Kidney (tissue), 14 donors: Measurements from ENCODE around the gene MPP7. TPM values are rescaled to one million over a fixed set of nuclear protein-coding genes. Genes with fewer than 3 reads are reported as not detected.

Source experiments
- DNase-seq, 5 donors: peaks; one replicate each; pipeline ENCODE4 v3.0.0-alpha.2; 2013 to 2020
- FAIRE-seq: peaks from 2 replicates; lab custom pipeline; 2012; peaks lifted over from hg19 to GRCh38; lab: Jason Lieb, UNC
- H3K27ac ChIP-seq, 2 donors: one replicate each; pipeline ENCODE4 v1.7.0; 2013; ENCODE audit warnings: low read depth in 2 of 2, low read length in 2 of 2, inconsistent platforms in 1 of 2
- H3K27me3 ChIP-seq: one replicate; pipeline ENCODE4 v1.7.1; 2013; ENCODE audit warnings: low read length, inconsistent platforms; ENCODE audit not compliant: control insufficient read depth, insufficient read depth
- H3K36me3 ChIP-seq, 3 donors: one replicate each; pipeline versions ENCODE4 v1.7.0 to v1.7.1; 2013; ENCODE audit warnings: low read length in 3 of 3, control low read depth in 1 of 3, inconsistent platforms in 1 of 3; ENCODE audit not compliant: insufficient read depth in 3 of 3, control insufficient read depth in 2 of 3
- H3K4me1 ChIP-seq, 3 donors: one replicate each; pipeline versions ENCODE4 v1.7.0 to v1.7.1; 2013; ENCODE audit warnings: low read length in 3 of 3, inconsistent platforms in 1 of 3, low read depth in 1 of 3; ENCODE audit not compliant: control insufficient read depth in 2 of 3, insufficient read depth in 2 of 3
- H3K4me3 ChIP-seq, 3 donors: one replicate each; pipeline versions ENCODE4 v1.7.0 to v1.8.1; 2013; ENCODE audit warnings: low read length in 3 of 3, control low read depth in 1 of 3, inconsistent platforms in 1 of 3
- H3K9ac ChIP-seq, 3 donors: one replicate each; pipeline versions ENCODE4 v1.7.0 to v1.7.1; 2013; ENCODE audit warnings: low read length in 3 of 3, control low read depth in 1 of 3, inconsistent platforms in 1 of 3
- H3K9me3 ChIP-seq, 3 donors: one replicate each; pipeline versions ENCODE4 v1.7.0 to v1.7.1; 2013; ENCODE audit warnings: low read length in 3 of 3, control low read depth in 1 of 3, inconsistent platforms in 1 of 3; ENCODE audit not compliant: control insufficient read depth in 2 of 3, insufficient read depth in 1 of 3
- intact Hi-C: fragments of 100-400 bp; cut with DNase I; formaldehyde crosslinking; loops from one replicate; pipeline ENCODE4 v1.11.1; 2022
- polyA plus RNA-seq: library from polyadenylated mRNA; stranded (reverse); fragments of 350-450 nt; fragmentation: Illumina TruSeq; extraction: RNeasy Lipid Tissue Mini Kit (QIAGEN cat#74804); gene quantifications from one replicate; pipeline ENCODE4 v1.2.3, GENCODE V29; 2014; ENCODE audit warnings: low read depth, low replicate concordance; ENCODE audit not compliant: insufficient read depth
- total RNA-seq: library from RNA; stranded (reverse); fragmentation: NEBNext Ultra II Directional; extraction: Animal tissue kit (Norgen Biotek cat#: 25700); gene quantifications from one replicate; pipeline ENCODE4 v1.2.1, GENCODE V29; 2021
- TF ChIP-seq, protein P1 (sequence below): IDR thresholded peaks from 3 replicates; pipeline ENCODE4 v1.5.1; 2012; ENCODE audit warnings: mild to moderate bottlenecking, moderate library complexity, borderline replicate concordance; ENCODE audit not compliant: insufficient read depth; ENCODE audit errors: extremely low read depth
- donor health status: control.
- donor health status: control.
- donor health status: control.
- donor health status: control.
- donor health status: control.
- donor health status: DM: yes; HTN: yes; CAD: no.
- donor health status: Normal renal cell carcinoma (clear cell type).

MPP7 gene
- total and polyA plus RNA-seq, 2 donors from 2014 or later = 6.8 to 11.6 TPM

DNA sequence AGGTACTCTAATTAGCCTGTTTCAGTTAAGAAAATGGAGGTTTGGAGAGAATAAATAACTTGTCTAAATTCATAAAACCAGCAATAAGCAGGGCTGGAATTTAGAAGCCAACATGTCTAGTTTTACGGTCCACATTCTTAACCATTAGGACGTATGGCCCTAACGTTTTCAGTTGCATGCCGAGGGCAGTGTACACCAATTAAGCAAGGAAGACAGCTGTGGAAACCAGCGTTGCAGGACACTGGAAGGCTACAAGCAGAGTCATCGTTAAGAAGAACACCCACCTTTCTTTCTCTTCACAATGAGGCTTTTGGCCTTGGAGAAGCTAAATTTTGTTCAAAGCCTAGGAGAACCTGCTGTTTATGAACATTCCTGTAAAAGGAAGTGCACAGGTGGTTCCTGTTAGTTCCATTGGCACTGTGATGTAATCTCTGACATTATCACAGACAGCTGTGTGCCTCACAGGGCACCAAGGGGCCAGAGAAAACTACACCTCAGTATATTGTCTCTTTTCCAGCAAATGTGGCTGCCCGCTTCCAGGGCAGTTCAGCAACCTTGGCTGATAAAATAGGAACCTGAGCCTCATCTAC is 21.0 kb downstream of the MPP7 start:
- no peaks in the 10 kb centered on the region for H3K9me3 ChIP-seq
- H3K9ac ChIP-seq = no peak overlapping the region
- peaks cover 0 to 4% (median 2%) of the 10 kb centered on the region in 3 donors for H3K4me1 ChIP-seq
- intact Hi-C loops = no loop called here
- H3K27me3 ChIP-seq = no peaks in the 10 kb centered on the region
- no peak overlapping the region for H3K27ac ChIP-seq
- DNase-seq = peak in 3 of 5 donors; percentile 24 to 56 (median 53)
- H3K36me3 ChIP-seq = no peaks in the 10 kb centered on the region
- TF ChIP-seq, protein P1, sequence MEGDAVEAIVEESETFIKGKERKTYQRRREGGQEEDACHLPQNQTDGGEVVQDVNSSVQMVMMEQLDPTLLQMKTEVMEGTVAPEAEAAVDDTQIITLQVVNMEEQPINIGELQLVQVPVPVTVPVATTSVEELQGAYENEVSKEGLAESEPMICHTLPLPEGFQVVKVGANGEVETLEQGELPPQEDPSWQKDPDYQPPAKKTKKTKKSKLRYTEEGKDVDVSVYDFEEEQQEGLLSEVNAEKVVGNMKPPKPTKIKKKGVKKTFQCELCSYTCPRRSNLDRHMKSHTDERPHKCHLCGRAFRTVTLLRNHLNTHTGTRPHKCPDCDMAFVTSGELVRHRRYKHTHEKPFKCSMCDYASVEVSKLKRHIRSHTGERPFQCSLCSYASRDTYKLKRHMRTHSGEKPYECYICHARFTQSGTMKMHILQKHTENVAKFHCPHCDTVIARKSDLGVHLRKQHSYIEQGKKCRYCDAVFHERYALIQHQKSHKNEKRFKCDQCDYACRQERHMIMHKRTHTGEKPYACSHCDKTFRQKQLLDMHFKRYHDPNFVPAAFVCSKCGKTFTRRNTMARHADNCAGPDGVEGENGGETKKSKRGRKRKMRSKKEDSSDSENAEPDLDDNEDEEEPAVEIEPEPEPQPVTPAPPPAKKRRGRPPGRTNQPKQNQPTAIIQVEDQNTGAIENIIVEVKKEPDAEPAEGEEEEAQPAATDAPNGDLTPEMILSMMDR = no peak
- no peak overlapping the region for H3K4me3 ChIP-seq
- no peak for FAIRE-seq

DNA sequence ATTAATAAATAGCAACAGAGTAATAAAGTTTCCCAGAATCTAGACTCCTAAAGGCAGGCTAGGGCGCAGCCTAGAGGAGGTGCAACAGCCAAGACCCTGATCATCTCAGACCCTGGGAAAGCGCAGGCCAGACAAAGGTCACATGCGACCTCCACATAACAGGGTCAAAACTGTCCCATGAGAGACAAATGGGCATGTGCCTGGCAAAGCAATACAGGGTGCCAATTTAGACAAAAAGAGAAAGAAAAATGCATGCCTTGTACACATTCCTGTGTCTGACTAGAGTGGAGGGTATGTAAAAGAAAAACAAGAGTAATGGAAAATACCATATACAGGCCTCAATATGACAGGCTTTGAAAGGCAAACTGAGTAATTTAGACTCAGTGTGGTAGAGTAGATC is 22.2 kb downstream of the MPP7 start:
- H3K36me3 ChIP-seq = no peaks in the 10 kb centered on the region
- no peak for FAIRE-seq
- H3K27me3 ChIP-seq = no peaks in the 10 kb centered on the region
- H3K9ac ChIP-seq = no peak overlapping the region
- H3K4me1 ChIP-seq = peaks cover 0 to 4% (median 2%) of the 10 kb centered on the region in 3 donors
- H3K4me3 ChIP-seq = no peak overlapping the region
- H3K9me3 ChIP-seq = no peaks in the 10 kb centered on the region
- no peak overlapping the region for H3K27ac ChIP-seq
- intact Hi-C loops = no loop called here
- TF ChIP-seq, protein P1 = no peak
- DNase-seq = no peak

DNA sequence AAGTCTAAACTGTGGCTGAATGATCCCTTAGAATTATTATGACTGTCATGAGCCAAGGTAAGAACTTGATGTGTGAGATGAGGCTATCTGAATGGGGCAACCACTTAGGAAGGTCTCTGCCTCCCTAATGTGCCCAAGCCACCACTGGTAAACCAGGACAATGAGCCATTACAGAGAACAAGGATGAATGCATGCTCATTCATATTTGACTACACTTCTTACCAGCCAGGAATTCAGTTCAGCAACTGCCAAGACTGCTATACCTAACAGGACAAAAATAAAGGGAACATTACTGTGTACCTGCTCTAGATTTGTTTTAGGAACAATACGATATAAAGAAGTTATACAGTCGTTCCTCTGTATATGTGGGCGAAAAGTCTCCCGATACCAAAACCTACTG is 23.0 kb downstream of the MPP7 start:
- intact Hi-C loops = no loop called here
- no peak for DNase-seq

More for the DNA sequence above, 23.0 kb downstream of the MPP7 start:
- Histone ChIP-seq H3K4me3 (no peak overlapping the region), H3K9me3 (no peaks in the 10 kb centered on the region), H3K36me3 (no peaks in the 10 kb centered on the region), H3K4me1 (peaks cover 0 to 4% (median 2%) of the 10 kb centered on the region in 3 donors), H3K9ac (no peak overlapping the region), H3K27ac (no peak overlapping the region), H3K27me3 (no peaks in the 10 kb centered on the region)
- TF ChIP-seq, protein P1 = no peak
- no peak for FAIRE-seq
